HG03439 (cell line): ENCODE data around the gene ZNF132.
"Not testable (repeated sequence)": the region's sequence is repeated elsewhere in the genome, so short reads cannot be mapped to it uniquely, and the experiment has no call there.

Experiments
- ATAC-seq: cut with Tn5 transposase; IDR thresholded peaks from one replicate; pipeline ENCODE4 v1.9.1; 2021; ENCODE audit warnings: mild to moderate bottlenecking, moderate library complexity; ENCODE audit not compliant: unreplicated experiment

The ZNF132 gene

GRCh38 chr19:58468216-58468839, 28.4 kb upstream of the ZNF132 start:
- ATAC-seq: no peak

- peak; percentile 89 for ATAC-seq
Observed at GRCh38 chr19:58466760-58467589, 27.0 kb upstream of the ZNF132 start, which contains the start of gene ZNF324. TSS of gene ZNF324 (plus strand) at chr19:58467080. CDS start at chr19:58469186, 2,106 bp downstream.

GRCh38 chr19:58466089-58466759, 26.3 kb upstream of the ZNF132 start:
- peak; percentile 20 for ATAC-seq

- no peak for ATAC-seq
Observed at GRCh38 chr19:58460039-58460438, 20.1 kb upstream of the ZNF132 start.

- no peak for ATAC-seq
Observed at GRCh38 chr19:58456111-58456510, 16.2 kb upstream of the ZNF132 start.

- no peak for ATAC-seq
Observed at GRCh38 chr19:58455306-58455705, 15.4 kb upstream of the ZNF132 start.

GRCh38 chr19:58453743-58454142, 13.8 kb upstream of the ZNF132 start:
- ATAC-seq: no peak

- peak; percentile 91 for ATAC-seq
Observed at GRCh38 chr19:58451358-58452101, 11.6 kb upstream of the ZNF132 start, which contains the start of gene ZNF324B. TSS of gene ZNF324B (plus strand) at chr19:58451622. CDS start at chr19:58453702, 2,080 bp downstream.

GRCh38 chr19:58450856-58451357, 11.0 kb upstream of the ZNF132 start:
- ATAC-seq: peak; percentile 15

- ATAC-seq: not testable (repeated sequence)
Observed at GRCh38 chr19:58449980-58450379, 10.0 kb upstream of the ZNF132 start.

GRCh38 chr19:58448860-58449259, 8.9 kb upstream of the ZNF132 start:
- ATAC-seq: not testable (repeated sequence)

- not testable (repeated sequence) for ATAC-seq
Observed at GRCh38 chr19:58442986-58443385, 3.0 kb upstream of the ZNF132 start.

- no peak for ATAC-seq
Observed at GRCh38 chr19:58440556-58440955, 603 bp upstream of the ZNF132 start.

GRCh38 chr19:58434217-58434616, 5.7 kb downstream of the ZNF132 start:
- no peak for ATAC-seq

GRCh38 chr19:58429745-58430144, 10.2 kb downstream of the ZNF132 start:
- ATAC-seq: no peak

- no peak for ATAC-seq
Observed at GRCh38 chr19:58428617-58429016, 11.3 kb downstream of the ZNF132 start.

- no peak for ATAC-seq
Observed at GRCh38 chr19:58417071-58417470, 22.9 kb downstream of the ZNF132 start.

- ATAC-seq: no peak
Observed at GRCh38 chr19:58416604-58417003, 23.3 kb downstream of the ZNF132 start.

- ATAC-seq: no peak
Observed at GRCh38 chr19:58409010-58409790, 30.8 kb downstream of the ZNF132 start.
